GM12874 (cell line): Measurements from ENCODE around the gene KRTAP1-5.

Experiments
- TF ChIP-seq, protein P1 (sequence below): IDR thresholded peaks from 2 replicates; pipeline ENCODE4 v1.5.1; 2011; ENCODE audit warnings: low read depth, mild to moderate bottlenecking, control low read depth, low read length, moderate library complexity; ENCODE audit not compliant: insufficient read depth

KRTAP1-5 gene

DNA sequence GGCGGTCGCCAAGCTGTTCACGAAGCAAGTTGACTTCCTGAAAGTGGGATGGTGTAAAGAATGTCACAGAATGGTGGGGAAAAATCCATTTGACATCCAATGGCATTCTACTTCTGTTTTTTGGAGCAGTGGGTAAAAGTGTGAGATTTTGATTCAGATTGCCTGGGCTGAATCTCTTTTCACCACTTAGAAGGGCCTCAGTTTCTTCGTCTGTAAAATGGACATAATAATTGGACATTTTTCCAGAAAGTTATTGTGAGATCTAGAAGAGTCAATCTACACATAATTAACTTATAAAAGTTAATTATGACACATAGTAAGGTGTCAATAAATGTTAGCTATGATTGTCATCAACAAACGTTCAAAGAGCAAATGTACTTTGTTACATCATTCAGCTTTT is 45.9 kb downstream of the KRTAP1-5 start:
- TF ChIP-seq, protein P1, sequence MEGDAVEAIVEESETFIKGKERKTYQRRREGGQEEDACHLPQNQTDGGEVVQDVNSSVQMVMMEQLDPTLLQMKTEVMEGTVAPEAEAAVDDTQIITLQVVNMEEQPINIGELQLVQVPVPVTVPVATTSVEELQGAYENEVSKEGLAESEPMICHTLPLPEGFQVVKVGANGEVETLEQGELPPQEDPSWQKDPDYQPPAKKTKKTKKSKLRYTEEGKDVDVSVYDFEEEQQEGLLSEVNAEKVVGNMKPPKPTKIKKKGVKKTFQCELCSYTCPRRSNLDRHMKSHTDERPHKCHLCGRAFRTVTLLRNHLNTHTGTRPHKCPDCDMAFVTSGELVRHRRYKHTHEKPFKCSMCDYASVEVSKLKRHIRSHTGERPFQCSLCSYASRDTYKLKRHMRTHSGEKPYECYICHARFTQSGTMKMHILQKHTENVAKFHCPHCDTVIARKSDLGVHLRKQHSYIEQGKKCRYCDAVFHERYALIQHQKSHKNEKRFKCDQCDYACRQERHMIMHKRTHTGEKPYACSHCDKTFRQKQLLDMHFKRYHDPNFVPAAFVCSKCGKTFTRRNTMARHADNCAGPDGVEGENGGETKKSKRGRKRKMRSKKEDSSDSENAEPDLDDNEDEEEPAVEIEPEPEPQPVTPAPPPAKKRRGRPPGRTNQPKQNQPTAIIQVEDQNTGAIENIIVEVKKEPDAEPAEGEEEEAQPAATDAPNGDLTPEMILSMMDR: no peak

- TF ChIP-seq, protein P1: no peak
These were observed 46.4 kb downstream of the KRTAP1-5 start for GRCh38 chr17:40980596-40980995.

DNA sequence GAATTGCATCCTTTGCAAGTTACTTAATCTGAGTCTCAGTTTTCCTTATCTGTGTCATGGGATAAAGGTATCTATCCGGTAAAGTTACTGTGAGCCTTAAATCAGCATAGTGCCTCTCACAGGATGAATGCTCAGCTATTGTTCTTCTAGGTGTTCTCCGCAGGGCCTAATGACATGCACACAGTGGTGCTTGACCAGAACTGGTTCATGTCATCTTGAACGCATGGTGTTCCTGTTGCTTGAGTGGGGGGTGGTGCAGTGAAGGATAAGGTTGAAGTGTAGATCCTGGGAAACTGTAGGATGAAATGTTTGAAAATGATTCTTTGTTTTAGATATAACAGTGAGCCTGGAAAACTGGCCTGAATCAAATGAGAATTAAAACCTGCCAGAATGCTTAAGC is 46.9 kb downstream of the KRTAP1-5 start:
- TF ChIP-seq, protein P1: no peak

DNA sequence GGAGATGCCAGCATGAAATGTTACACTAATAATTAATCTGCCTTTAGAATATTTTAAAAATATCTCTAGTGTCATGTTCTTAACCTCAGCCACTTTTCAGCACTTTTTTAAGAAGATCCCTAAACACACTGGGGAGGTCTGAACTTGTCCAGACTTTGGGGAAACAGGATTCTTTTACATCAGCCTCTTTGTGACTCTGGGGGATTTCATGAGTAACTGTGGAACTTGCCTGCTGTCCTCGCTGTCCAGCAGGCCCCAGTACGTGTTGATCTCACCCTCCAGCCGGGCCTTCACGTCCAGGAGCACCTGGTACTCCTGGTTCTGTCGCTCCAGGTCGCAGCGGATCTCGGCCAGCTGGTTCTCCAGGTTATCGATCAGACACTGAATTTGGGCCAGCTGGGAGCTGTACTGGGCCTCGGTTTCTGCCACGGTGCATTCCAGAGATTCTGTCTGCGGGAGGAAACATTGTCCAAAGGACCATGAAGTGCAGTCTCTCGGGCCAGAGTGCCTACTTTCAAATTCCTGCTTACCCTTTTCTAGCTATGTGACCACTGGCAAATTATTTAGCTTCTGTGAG is 48.3 kb downstream of the KRTAP1-5 start:
- TF ChIP-seq, protein P1: no peak
